ENCODE results near the gene SNX9. TPM values are rescaled to one million over a fixed set of nuclear protein-coding genes. Genes with fewer than 3 reads are reported as not detected.

Gene SNX9
- total RNA-seq, 2 donors from 2014 or later, result 83.5 to 94.6 TPM

DNA sequence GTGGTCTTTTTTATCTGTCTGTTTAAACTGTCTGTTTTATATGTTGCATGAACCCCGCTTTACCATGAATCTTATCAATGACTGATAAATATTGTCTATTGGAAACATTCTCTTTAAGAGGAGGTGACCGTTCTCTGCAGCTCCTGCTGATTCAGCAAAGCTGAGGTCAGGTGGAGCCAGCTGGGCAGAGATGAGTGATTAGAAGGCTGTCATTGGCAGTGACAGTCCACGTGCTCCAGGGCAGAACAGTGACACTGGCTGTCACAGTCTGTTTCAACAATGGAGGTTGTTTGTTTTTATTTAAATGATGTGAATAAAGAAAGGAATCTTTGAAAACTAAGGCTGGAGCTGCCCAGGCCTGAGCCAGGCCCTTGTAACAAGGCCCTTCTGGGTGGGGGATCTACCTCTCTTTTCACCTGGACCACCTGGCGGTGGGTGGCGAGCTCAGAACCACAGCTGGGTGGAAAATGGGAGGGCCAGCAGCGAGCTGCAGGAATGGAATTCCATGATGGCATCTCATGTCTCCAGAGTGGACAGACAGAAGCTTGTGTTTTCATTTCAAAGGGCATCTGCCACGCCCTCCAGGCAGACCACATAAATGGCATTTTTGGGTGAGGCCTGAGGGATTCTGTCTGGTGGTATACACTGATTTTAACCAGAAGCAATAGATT is 171.2 kb downstream of the SNX9 start:
- no peak overlapping the region for H3K4me3 Mint-ChIP-seq
- no peaks in the 10 kb centered on the region for H3K9me3 Mint-ChIP-seq
- no peaks in the 10 kb centered on the region for H3K36me3 Mint-ChIP-seq (ENCODE audit: insufficient read depth in 2 of 2)
- no peak for DNase-seq
- H3K4me1 Mint-ChIP-seq (ENCODE audit: low read depth), result peaks cover 50% of the 10 kb centered on the region
- ATAC-seq (replicated peaks in 1 of 2), result no peak
- H3K27ac Mint-ChIP-seq, result no peak overlapping the region
- no peaks in the 10 kb centered on the region for H3K27me3 Mint-ChIP-seq (ENCODE audit: low read depth)

Other genes with a start within 250 kb of the SNX9 start
- 10 to 100 TPM; 22.6 to 29.8 TPM for gene SYNJ2, start 158.6 kb downstream of the SNX9 start, total RNA-seq

Measured in activated T-cell treated with anti-CD3 and anti-CD28 coated beads, Interleukin-2, amount 50 U/mL, for 72 hours (primary cell).